GM23338 (cell line): ENCODE measurements around the gene ASS1. TPM values are rescaled to one million over a fixed set of nuclear protein-coding genes. Genes with fewer than 3 reads are reported as not detected.

Experiments used
- polyA plus RNA-seq: library from polyadenylated mRNA; unstranded; fragments of >200 nt; fragmentation: Nextera tagmentation; extraction: Ambion mirVana; gene quantifications from 2 replicates; pipeline ENCODE4 v1.2.1, GENCODE V29; 2016
- small RNA-seq: library from RNA; depleted of rRNA; stranded (forward); fragments of <200 nt; gene quantifications from one replicate; pipeline ENCODE3, GENCODE V24; 2014; ENCODE audit warnings: low replicate concordance
- total RNA-seq: library from RNA; depleted of rRNA; stranded (reverse); fragments of >200 nt; shearing (Covaris generic); gene quantifications from 2 replicates; pipeline ENCODE4 v1.2.3, GENCODE V29; 2014; rRNA removed

ASS1 gene
- total and polyA plus RNA-seq, 2 experiments from 2014 or later = 65.8 to 103 TPM

Small RNA genes within 50 kb of the gene (small RNA-seq; reads per million reads assigned to genes)
- not detected for gene RN7SL665P

Other genes starting within 250 kb of the ASS1 start
- gene HMCN2, start 179.2 kb upstream of the ASS1 start, total RNA-seq = 2.6 and 4.7 TPM in 2 replicates
- gene HMCN2, start 179.2 kb upstream of the ASS1 start, polyA plus RNA-seq = 1.3 and 2.1 TPM in 2 replicates
- 63.4 and 74.8 TPM in 2 replicates for gene FUBP3, start 134.6 kb downstream of the ASS1 start, total RNA-seq
- 38.0 and 42.5 TPM in 2 replicates for gene FUBP3, start 134.6 kb downstream of the ASS1 start, polyA plus RNA-seq
- 0.78 TPM in 1 of 2 replicates, not detected in the other for gene PRDM12, start 219.6 kb downstream of the ASS1 start, total RNA-seq
- 0.11 and 0.14 TPM in 2 replicates for gene PRDM12, start 219.6 kb downstream of the ASS1 start, polyA plus RNA-seq
- gene EXOSC2, start 248.8 kb downstream of the ASS1 start, total RNA-seq = 77.7 and 80.3 TPM in 2 replicates
- 35.1 and 37.6 TPM in 2 replicates for gene EXOSC2, start 248.8 kb downstream of the ASS1 start, polyA plus RNA-seq